GM19324 (cell line): ENCODE data around the gene NDUFA13.
"Not testable (repeated sequence)": the region's sequence is repeated elsewhere in the genome, so short reads cannot be mapped to it uniquely, and the experiment has no call there.

Experiments used
- ATAC-seq: cut with Tn5 transposase; IDR thresholded peaks from one replicate; pipeline ENCODE4 v1.9.1; 2021; ENCODE audit warnings: mild to moderate bottlenecking, moderate library complexity; ENCODE audit not compliant: unreplicated experiment, low FRiP score

NDUFA13 gene

DNA sequence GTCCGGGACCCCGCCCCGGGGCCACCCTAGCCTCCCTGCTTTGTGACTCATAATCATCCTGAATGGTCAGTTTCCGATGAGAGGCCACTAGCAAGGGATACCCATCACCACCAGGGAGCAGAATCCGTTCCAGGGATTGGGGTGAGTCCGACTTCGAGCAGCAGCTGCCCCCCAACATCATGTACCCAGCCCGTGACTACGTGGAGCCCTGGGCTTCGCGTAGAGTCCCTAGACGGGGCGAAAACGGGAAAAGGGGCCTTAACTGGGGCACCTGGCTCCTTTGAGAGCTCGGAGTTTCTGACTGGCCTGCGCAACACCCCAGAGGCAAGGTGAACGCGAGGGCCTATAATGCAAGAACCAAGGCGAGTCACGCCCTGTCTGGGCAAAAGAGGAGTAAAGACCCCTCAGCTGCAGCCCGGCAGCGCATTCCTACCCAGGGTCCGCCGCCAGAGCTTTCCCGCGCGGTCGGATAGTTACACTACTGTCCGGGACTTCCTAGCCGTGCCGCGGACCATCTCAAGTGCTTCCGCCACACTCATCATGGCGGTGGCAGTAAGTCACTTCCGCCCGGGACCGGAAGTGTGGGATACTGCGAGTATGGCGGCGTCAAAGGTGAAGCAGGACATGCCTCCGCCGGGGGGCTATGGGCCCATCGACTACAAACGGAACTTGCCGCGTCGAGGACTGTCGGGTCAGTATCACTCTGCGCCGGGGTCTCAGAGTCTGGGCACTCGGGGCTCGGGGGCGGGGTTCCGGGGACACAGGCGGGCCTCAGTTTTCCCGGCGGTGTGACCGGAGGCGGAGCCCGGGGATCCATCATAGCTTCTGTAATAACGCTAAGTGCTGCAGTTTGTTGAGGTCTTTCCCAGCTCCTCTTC lies at the start of gene NDUFA13:
Gene NDUFA13 (plus strand): TSS at position 584 of the 878 bp plus-strand sequence. CDS start 14 bp downstream, at position 598.
- ATAC-seq: peak; percentile 95

DNA sequence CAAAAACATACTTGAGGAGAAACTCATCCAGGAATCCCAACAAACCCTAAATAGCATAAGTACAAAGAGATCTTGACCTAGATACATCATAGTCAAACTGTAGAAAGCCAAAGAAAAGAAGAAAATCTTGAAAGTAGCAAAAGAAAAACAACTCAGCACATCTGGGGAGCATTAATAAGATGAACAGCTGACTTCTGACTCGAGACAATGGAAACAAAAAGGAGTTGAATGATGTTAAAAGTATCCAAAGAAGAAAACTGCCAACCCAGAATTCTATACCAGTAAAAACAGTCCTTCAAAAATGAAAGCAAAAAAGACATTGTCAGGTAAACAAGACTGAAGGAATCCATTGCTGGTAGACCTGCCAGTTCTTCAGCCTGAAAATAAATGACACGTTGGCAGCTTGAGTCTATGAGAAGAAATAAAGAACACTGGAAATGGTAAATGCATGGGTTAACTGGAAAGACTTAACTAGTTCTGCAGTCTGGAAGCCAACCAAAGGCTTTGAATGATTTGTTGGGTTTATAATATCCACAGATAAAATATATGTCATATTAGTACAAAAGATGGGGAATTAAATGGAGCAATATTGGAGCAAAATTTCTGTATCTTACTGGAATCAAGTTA lies 47.5 kb upstream of the NDUFA13 start:
- no peak for ATAC-seq

DNA sequence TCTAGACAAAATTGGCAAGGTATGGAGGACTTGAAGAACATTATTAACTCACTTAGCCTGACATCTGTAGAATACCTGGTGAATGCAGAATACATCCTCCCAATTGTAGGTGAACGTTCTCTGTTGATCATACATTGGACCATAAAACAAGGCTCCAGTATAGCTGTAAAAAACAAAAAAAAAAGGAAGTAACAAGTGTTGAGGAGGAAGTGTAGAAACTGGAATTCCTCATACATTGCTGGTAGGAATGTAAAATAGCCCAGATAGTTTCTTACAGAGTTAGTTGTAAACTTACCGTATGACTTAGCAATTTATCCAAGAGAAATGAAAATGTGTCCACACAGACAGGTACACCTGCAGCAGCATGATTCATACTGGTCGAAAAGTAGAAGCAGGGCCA lies 45.4 kb upstream of the NDUFA13 start:
- ATAC-seq: no peak

- ATAC-seq: no peak
Measured at GRCh38 chr19:19471682-19472081, 44.3 kb upstream of the NDUFA13 start.

DNA sequence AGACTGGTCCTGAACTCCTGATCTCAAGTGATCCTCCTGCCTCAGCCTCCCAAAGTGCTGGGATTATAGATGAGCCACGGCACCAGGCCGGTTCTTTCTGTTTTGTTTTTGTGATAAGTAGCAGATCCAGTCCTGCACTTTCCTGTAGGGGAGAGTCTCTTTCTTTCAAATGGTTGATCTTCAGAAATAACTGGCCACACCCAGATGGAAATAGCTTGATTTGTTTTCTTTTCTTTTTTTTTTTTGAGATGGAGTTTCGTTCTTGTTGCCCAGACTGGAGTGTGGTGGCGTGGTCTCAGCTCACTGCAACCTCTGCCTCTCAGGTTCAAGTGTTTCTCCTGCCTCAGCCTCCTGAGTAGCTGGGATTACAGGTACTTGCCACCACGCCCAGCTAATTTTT lies 43.9 kb upstream of the NDUFA13 start:
- not testable (repeated sequence) for ATAC-seq

DNA sequence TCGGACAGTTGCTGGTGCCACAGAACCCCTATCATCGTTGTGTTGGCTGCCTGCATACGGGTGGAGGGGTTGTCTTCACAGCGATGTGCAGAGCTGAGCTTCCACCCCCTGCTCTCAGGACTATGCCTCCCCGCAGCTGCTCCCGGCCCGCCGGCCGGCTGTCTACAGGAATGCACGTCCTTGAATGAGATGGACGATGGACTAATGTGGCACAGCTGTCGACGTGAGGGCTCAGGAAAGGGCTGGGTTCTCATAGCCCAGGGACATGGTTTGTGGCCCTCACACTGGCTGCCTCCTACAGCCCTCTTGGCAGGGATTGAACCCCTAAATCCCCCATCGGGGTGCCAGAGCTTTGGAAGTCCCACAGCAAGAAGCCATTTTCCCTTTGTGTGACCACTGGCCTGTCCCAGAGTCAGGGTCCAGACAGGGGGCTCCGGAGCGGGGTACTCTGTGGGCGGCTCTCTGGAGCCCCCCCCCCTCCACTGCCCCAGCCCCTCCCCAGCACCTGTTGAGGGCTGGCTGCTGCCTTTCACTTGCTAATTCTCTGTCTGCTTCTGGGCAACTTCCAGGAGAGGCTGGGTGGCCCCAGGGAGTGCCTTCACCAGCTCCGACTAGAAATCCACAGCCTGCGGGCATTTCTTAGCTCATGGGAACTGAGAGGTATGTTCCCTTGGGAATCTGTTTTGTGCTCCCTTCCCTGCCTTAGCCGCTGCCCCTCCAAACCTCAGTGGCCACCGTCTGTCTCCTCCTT lies 40.8 kb upstream of the NDUFA13 start:
- no peak for ATAC-seq

GRCh38 chr19:19475849-19476828 lies 39.9 kb upstream of the NDUFA13 start:
- no peak for ATAC-seq

GRCh38 chr19:19477705-19478383 lies 38.2 kb upstream of the NDUFA13 start:
- no peak for ATAC-seq

DNA sequence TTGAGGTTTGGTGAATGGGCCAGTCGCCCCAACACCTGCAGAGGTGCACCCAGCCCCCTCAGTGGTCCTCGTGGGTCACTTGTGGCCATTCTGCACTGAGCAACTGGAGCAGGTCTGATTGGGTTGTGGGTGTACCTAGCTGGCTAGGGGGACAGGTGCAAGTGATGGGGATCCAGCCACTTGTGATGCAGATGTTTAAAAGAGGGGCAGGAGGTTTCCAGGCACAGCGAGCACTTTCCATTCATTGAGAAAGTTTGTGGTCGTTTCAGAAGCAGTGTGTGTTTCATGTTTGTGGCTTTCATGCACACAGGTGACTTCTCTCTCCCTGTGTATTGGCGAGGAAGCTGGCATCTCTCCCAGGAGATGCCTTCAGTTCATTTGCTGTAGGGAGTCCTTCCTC lies 35.3 kb upstream of the NDUFA13 start:
- no peak for ATAC-seq

- ATAC-seq: no peak
Measured at GRCh38 chr19:19482809-19483596, 33.0 kb upstream of the NDUFA13 start.

GRCh38 chr19:19485161-19485997 lies 30.6 kb upstream of the NDUFA13 start:
- no peak for ATAC-seq

DNA sequence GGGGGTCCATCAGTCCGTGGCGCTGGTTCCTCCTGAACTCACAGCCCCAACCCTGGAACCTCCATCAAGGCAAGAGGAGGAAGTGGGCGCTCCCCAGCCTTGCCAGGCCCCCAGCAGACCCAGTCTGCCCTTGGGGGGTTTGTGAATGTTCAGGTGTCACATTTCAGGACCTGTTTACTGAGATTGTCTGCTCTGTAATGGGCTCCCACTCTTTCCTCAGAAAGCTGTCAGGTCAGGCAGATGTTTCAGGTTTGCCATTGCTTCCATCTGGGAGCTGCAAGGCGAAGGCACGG lies 30.1 kb upstream of the NDUFA13 start:
- no peak for ATAC-seq

DNA sequence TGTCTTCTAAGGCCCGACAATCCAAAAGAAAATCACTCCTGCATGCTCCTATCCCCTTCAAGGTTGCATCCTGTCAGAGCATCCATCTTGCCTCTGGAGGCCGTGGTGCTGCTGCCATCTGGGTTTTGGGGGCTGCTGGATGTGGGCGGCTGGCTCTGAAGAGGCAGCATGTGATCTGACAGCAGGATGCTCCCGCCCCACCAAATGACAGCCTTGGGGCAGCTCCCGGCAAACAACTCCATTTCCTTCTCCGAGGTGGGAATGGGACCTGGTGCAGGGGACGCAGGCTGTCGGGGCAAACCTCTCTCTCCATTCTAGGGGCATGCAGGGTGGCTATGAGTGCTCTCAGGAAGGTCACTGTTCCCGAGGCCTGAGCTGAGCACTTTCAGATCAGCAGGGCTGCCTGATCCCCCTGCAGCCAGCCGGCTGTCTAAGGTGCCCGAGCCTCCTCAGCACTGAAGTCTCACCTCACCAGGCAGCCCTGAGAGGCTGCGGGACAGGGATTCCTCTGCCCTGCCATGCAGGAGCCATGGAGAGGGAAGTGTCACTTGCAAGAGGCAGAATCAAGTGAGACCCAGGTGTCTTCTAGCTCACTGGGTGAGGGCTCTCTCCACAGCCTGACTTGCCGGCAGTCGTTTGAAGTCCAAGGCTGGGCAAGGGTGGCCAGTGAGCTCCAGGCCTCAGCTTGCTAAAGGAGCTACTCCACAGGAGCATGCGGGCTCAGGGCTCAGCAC lies 29.5 kb upstream of the NDUFA13 start:
- ATAC-seq: no peak

DNA sequence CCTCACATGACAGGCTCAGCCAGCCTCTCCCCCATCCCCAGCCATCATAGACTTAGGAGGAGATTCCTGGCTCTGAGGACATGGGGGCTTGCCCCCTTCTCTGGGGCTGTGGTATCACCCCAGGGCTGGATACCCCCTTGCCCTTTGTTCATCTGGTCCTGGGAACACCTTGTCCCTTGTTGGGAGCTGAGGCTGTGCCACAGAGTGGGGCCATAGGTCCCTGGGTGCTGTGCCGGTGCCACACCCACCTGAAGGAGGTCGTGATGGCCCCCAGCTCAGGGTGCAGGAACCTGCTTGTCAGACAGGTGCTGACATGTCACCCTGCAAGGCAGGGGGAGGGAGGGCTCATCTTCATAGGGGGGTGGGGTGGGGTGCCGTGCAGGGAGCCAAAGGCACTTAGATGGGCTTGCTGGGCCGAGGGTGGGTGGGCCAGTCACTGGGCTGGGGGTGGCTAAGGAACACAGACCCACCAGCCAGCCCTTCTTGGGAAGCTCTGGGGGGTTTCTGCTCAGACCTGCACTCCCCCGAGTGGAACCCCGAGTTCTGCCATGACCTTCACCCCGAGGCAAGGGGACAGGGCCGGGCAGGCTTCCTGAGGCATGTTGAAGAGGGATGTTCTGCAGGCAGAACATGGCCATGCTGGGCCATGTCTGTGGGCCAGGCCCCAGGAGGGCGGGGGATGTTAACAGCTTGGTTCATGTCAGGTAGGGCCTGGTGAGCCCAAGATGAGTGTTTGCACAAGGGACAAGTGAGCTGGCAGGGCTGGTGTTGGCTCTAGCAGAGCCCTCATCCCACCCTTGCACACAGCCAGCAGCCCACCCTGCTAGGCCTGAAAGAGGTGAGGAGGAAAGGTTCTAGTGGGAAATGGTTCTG lies 28.7 kb upstream of the NDUFA13 start:
- no peak for ATAC-seq

GRCh38 chr19:19487950-19488874 lies 27.8 kb upstream of the NDUFA13 start:
- ATAC-seq: no peak
